ENCODE results near the gene EML6.

The EML6 gene

DNA sequence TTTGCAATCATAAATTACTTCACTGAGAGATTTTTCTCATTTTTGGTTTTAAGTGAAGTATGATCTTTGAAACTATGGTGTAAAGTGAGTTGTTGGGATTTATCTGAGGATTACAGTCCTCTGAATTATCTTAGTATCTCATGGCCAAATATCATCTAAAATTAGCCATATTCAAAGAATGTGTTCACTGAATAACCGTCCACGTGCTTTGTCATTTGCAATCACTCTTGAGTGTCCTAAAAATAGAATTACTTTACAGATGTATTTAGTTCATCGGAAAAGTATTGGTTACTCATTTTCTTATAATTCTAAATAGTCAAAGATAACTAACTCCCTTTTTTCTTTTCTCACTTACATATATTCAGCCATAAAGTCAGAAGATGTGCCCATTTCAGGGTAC lies 185.5 kb downstream of the EML6 start:
- no peak overlapping the region for H3K27ac ChIP-seq (ENCODE audit: low read length)
- H3K4me1 ChIP-seq (ENCODE audit: control insufficient read depth, low read depth, low read length), result no peaks in the 10 kb centered on the region
- no peaks in the 10 kb centered on the region for H3K27me3 ChIP-seq (ENCODE audit: control insufficient read depth, insufficient read depth, low read length)
- no peak overlapping the region for H3K4me3 ChIP-seq (ENCODE audit: low read length)
- no peaks in the 10 kb centered on the region for H3K9me3 ChIP-seq (ENCODE audit: control insufficient read depth, low read depth, low read length)
- H3K36me3 ChIP-seq (ENCODE audit: control insufficient read depth, low read depth, low read length), result no peaks in the 10 kb centered on the region
- H3K9ac ChIP-seq (ENCODE audit: low read length), result no peak overlapping the region

DNA sequence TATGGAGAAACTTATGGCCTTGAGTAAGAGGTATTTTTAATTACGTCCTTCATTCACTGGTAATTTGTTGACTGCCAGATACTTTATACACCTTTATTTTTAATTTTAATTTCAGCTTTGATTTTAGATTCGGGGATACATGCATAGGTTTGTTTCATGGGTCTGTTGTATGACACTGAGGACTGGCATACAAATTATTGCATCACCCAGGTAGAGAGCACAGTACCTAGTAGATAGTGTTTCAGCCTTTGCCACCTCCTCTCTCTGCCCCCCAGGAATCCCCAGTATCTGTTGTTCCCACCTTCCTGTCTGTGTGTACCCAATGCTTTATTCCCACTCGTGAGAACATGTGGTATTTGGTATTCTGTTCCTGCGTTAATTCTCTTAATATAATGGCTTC lies 188.8 kb downstream of the EML6 start:
- no peaks in the 10 kb centered on the region for H3K4me1 ChIP-seq (ENCODE audit: control insufficient read depth, low read depth, low read length)
- no peak overlapping the region for H3K9ac ChIP-seq (ENCODE audit: low read length)
- no peak overlapping the region for H3K4me3 ChIP-seq (ENCODE audit: low read length)
- no peaks in the 10 kb centered on the region for H3K36me3 ChIP-seq (ENCODE audit: control insufficient read depth, low read depth, low read length)
- no peaks in the 10 kb centered on the region for H3K27me3 ChIP-seq (ENCODE audit: control insufficient read depth, insufficient read depth, low read length)
- no peaks in the 10 kb centered on the region for H3K9me3 ChIP-seq (ENCODE audit: control insufficient read depth, low read depth, low read length)
- H3K27ac ChIP-seq (ENCODE audit: low read length), result no peak overlapping the region

DNA sequence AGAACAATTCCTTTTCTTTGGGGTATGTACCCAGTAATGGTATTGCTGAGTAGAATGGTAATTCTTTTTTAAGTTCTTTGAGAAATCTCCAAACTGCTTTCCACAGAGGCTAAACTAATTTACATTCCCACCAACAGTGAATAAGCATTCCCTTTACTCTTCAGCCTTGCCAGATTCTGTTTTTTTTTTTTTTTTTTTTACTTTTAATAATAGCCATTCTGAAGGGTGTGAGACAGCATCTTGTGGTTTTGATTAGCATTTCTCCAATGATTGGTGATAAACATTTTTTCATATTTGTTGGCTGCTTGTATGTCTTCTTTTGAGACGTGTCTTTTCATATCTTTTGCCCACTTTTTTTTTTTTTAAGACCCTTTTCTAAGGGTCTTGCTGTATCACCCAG lies 189.4 kb downstream of the EML6 start:
- no peaks in the 10 kb centered on the region for H3K9me3 ChIP-seq (ENCODE audit: control insufficient read depth, low read depth, low read length)
- no peak overlapping the region for H3K9ac ChIP-seq (ENCODE audit: low read length)
- no peak overlapping the region for H3K27ac ChIP-seq (ENCODE audit: low read length)
- no peak overlapping the region for H3K4me3 ChIP-seq (ENCODE audit: low read length)
- no peaks in the 10 kb centered on the region for H3K27me3 ChIP-seq (ENCODE audit: control insufficient read depth, insufficient read depth, low read length)
- H3K4me1 ChIP-seq (ENCODE audit: control insufficient read depth, low read depth, low read length), result no peaks in the 10 kb centered on the region
- no peaks in the 10 kb centered on the region for H3K36me3 ChIP-seq (ENCODE audit: control insufficient read depth, low read depth, low read length)

DNA sequence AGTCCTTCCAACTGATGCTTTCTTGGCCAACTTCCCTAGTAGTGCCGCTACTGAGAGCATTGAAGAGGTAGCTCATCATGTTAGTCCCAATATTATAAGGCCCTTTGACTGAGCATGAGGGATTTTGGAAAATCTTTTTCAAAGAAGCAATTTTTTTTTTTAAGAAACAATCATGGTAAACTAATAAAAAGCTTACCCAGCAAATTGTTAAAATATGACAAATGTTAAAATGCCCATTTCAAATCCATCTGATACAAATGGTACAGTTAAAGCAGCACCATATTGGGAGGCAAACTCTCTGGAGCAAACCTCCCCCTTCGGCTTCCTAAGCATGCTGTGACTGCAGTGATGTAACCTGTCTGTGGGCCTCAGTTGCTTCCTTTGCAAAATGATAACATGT lies 191.2 kb downstream of the EML6 start:
- Histone ChIP-seq H3K9ac (ENCODE audit: low read length) (no peak overlapping the region), H3K9me3 (ENCODE audit: control insufficient read depth, low read depth, low read length) (no peaks in the 10 kb centered on the region), H3K4me1 (ENCODE audit: control insufficient read depth, low read depth, low read length) (no peaks in the 10 kb centered on the region), H3K36me3 (ENCODE audit: control insufficient read depth, low read depth, low read length) (no peaks in the 10 kb centered on the region), H3K4me3 (ENCODE audit: low read length) (no peak overlapping the region), H3K27ac (ENCODE audit: low read length) (no peak overlapping the region), H3K27me3 (ENCODE audit: control insufficient read depth, insufficient read depth, low read length) (no peaks in the 10 kb centered on the region)

DNA sequence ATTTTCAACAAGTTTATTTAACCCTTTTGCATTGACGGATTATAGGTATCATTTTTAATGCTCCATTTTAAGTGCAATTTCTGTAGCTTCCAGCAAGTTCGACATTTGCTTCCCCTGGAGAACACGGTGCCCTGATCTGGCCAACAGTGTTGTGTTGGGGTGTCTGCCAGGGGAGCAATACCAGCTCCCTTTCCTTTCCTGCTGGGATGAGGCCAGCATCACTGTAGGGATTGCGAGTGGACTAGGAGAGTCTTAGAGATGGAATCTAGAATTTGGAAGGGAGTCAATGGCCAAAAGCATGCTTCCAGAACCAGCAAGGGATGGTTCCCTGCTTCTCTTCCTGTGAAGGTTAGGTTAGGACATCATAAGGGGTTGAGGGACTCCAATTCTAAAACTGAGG lies 191.6 kb downstream of the EML6 start:
- H3K9me3 ChIP-seq (ENCODE audit: control insufficient read depth, low read depth, low read length), result no peaks in the 10 kb centered on the region
- H3K36me3 ChIP-seq (ENCODE audit: control insufficient read depth, low read depth, low read length), result no peaks in the 10 kb centered on the region
- H3K27me3 ChIP-seq (ENCODE audit: control insufficient read depth, insufficient read depth, low read length), result no peaks in the 10 kb centered on the region
- H3K4me3 ChIP-seq (ENCODE audit: low read length), result no peak overlapping the region
- no peaks in the 10 kb centered on the region for H3K4me1 ChIP-seq (ENCODE audit: control insufficient read depth, low read depth, low read length)
- no peak overlapping the region for H3K27ac ChIP-seq (ENCODE audit: low read length)
- no peak overlapping the region for H3K9ac ChIP-seq (ENCODE audit: low read length)

DNA sequence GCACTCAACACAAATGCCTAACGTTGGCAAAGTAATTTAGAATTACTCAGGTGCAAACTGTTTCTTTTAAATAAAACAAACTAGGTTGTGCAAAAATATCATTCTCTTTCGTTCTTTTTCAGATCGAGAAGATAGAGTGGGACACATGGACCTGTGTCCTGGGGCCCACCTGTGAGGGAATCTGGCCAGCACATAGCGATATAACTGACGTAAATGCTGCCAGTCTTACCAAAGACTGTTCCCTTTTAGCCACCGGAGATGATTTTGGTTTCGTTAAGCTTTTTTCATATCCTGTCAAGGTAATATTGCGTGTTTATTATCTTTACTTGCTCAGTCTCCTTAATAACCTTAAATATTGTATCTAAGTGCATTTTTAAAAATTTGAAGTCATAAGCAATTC lies 193.2 kb downstream of the EML6 start:
- Histone ChIP-seq H3K4me3 (ENCODE audit: low read length) (no peak overlapping the region), H3K36me3 (ENCODE audit: control insufficient read depth, low read depth, low read length) (no peaks in the 10 kb centered on the region), H3K9me3 (ENCODE audit: control insufficient read depth, low read depth, low read length) (no peaks in the 10 kb centered on the region), H3K27ac (ENCODE audit: low read length) (no peak overlapping the region), H3K4me1 (ENCODE audit: control insufficient read depth, low read depth, low read length) (no peaks in the 10 kb centered on the region), H3K9ac (ENCODE audit: low read length) (no peak overlapping the region), H3K27me3 (ENCODE audit: control insufficient read depth, insufficient read depth, low read length) (no peaks in the 10 kb centered on the region)

DNA sequence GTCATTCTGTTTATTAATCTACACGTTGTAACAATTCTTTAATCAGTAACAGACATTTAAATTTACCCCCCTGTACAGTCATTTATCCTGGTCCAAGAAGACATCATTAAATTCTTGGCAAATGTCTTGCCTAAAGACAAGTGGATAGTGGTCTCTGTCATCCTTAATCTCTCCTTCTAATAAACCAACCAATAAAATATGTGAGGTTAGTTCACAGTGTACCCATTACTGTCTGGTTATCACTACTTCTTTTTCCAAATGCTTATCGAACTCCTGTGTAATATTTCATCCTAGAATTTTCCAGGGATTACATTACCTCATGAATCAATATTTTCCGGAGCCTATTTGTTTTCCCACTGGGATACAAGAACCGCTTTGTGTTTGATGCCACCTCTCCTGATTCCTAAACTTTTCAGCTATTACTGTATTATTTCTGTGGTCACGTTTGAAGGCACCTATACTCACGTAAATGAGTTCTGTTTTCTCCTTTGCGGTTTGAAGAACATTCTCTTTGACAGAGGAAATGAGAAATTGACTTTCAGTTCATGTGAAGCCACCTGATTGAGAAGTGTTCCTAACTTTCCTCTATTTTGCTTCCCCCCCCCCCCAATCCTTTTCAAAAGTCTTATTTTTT lies 195.3 kb downstream of the EML6 start:
- Histone ChIP-seq H3K27me3 (ENCODE audit: control insufficient read depth, insufficient read depth, low read length) (no peaks in the 10 kb centered on the region), H3K9me3 (ENCODE audit: control insufficient read depth, low read depth, low read length) (no peaks in the 10 kb centered on the region), H3K36me3 (ENCODE audit: control insufficient read depth, low read depth, low read length) (no peaks in the 10 kb centered on the region), H3K27ac (ENCODE audit: low read length) (no peak overlapping the region), H3K4me1 (ENCODE audit: control insufficient read depth, low read depth, low read length) (no peaks in the 10 kb centered on the region), H3K9ac (ENCODE audit: low read length) (no peak overlapping the region), H3K4me3 (ENCODE audit: low read length) (no peak overlapping the region)

DNA sequence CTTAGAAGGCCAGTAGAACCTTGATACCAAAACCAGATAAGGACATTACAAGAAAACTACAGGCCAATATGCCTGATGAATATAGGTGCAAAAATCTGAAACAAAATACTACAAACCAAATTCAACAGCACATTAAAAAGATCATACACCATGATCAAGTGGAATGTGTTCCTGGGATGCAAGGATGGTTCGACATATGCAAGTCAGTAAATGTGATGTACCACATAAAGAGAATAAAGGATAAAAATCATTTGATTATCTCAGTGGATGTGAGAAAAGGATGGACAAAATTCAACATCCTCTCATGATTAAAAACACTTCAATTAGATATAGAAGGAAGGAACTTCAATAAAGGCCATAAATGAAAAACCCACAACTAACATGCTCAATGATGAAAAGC lies 197.2 kb downstream of the EML6 start:
- Histone ChIP-seq H3K4me3 (ENCODE audit: low read length) (no peak overlapping the region), H3K4me1 (ENCODE audit: control insufficient read depth, low read depth, low read length) (no peaks in the 10 kb centered on the region), H3K9me3 (ENCODE audit: control insufficient read depth, low read depth, low read length) (no peaks in the 10 kb centered on the region), H3K27ac (ENCODE audit: low read length) (no peak overlapping the region), H3K9ac (ENCODE audit: low read length) (no peak overlapping the region), H3K27me3 (ENCODE audit: control insufficient read depth, insufficient read depth, low read length) (no peaks in the 10 kb centered on the region), H3K36me3 (ENCODE audit: control insufficient read depth, low read depth, low read length) (no peaks in the 10 kb centered on the region)

DNA sequence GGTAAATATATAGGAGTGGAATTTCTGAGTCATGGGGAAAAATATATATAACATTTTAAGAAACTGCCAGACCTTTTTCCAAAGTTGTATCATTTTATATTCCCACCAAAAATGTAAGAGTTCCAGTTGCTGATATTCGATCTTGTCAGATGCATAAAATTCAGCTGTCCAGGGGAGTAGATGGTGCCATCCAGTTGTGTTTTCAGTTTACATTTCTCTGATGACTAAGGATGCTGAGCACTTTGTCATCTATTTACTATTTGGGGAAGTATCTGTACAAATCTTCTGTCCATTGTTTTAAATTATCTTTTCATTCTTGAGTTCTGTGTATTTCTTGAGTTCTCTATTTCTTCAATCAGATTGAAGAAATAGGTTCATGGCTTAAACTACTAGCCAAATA lies 200.7 kb downstream of the EML6 start:
- no peaks in the 10 kb centered on the region for H3K4me1 ChIP-seq (ENCODE audit: control insufficient read depth, low read depth, low read length)
- H3K27ac ChIP-seq (ENCODE audit: low read length), result no peak overlapping the region
- no peak overlapping the region for H3K4me3 ChIP-seq (ENCODE audit: low read length)
- H3K9me3 ChIP-seq (ENCODE audit: control insufficient read depth, low read depth, low read length), result no peaks in the 10 kb centered on the region
- no peaks in the 10 kb centered on the region for H3K36me3 ChIP-seq (ENCODE audit: control insufficient read depth, low read depth, low read length)
- H3K9ac ChIP-seq (ENCODE audit: low read length), result no peak overlapping the region
- H3K27me3 ChIP-seq (ENCODE audit: control insufficient read depth, insufficient read depth, low read length), result no peaks in the 10 kb centered on the region

DNA sequence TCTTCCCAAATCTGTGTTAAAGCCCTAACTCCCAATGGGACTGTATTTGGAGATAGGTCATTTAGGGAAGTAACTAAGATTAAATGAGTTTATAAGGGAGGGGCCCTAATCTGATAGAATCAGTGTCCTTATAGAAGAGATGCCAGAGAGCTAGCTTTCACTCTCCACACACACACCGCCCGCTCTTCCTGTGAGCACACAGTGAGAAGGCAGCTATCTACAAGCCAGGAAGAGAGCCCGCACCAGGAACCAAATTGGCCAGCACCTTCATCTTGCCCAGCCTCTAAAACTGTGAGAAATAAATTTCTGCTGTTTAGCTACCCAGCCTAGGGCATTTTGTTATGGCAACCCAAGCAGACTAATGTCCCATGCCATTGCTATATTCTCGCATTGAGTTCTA lies 201.6 kb downstream of the EML6 start:
- no peaks in the 10 kb centered on the region for H3K36me3 ChIP-seq (ENCODE audit: control insufficient read depth, low read depth, low read length)
- no peaks in the 10 kb centered on the region for H3K9me3 ChIP-seq (ENCODE audit: control insufficient read depth, low read depth, low read length)
- H3K9ac ChIP-seq (ENCODE audit: low read length), result no peak overlapping the region
- no peak overlapping the region for H3K4me3 ChIP-seq (ENCODE audit: low read length)
- no peaks in the 10 kb centered on the region for H3K27me3 ChIP-seq (ENCODE audit: control insufficient read depth, insufficient read depth, low read length)
- H3K4me1 ChIP-seq (ENCODE audit: control insufficient read depth, low read depth, low read length), result no peaks in the 10 kb centered on the region
- no peak overlapping the region for H3K27ac ChIP-seq (ENCODE audit: low read length)

DNA sequence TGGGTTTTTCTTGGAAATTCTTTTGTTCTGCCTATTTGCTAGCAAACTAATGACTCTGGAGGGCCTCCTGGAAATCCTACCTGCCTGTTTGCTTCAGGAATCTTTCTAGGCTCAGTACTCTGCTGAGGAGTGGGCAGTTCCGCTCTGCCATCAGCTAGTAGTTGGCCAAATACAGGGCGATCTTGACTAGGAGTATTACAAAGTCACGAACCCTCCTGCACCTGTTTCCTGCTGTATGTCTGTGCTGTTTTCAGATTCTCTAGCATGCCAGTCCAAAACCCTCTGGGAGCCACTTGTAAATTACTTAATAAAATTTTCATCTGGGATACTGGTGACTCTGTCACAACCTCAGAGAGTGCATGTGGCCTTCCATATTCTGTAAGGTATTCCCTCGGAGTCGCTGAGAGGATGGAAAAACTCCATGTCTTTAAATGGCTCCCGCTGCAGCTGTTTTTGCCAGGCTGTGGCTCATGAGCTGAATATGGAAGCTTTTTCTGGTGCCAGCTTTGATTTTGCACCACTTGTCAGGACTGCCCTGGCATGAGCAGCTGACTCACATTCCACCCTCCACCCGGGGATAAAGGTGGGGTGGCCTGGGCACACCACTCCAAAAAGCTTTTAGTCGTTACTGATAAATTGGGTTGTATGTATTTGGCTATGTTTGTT lies 203.8 kb downstream of the EML6 start:
- Histone ChIP-seq H3K9ac (ENCODE audit: low read length) (no peak overlapping the region), H3K27me3 (ENCODE audit: control insufficient read depth, insufficient read depth, low read length) (no peaks in the 10 kb centered on the region), H3K9me3 (ENCODE audit: control insufficient read depth, low read depth, low read length) (no peaks in the 10 kb centered on the region), H3K4me3 (ENCODE audit: low read length) (no peak overlapping the region), H3K27ac (ENCODE audit: low read length) (no peak overlapping the region), H3K36me3 (ENCODE audit: control insufficient read depth, low read depth, low read length) (no peaks in the 10 kb centered on the region), H3K4me1 (ENCODE audit: control insufficient read depth, low read depth, low read length) (no peaks in the 10 kb centered on the region)

All from iPS-18a (cell line).